Natural killer cell (primary cell): Measurements from ENCODE around the gene IQSEC1. TPM values are rescaled to one million over a fixed set of nuclear protein-coding genes. Genes with fewer than 3 reads are reported as not detected.

Source experiments
- ATAC-seq, 3 donors: fragments of 150-1000 bp in 2 of 3; fragments of 200-7000 bp in 1 of 3; cut with Tn5 transposase; 1 replicate in 1 of 3; 2 replicates in 2 of 3; pipeline ENCODE4 v1.10.0; 2021; ENCODE audit warnings: mild to moderate bottlenecking in 2 of 3, moderate library complexity in 2 of 3
- DNase-seq, 2 donors: peaks; one replicate each; pipeline versions ENCODE4 v3.0.0 to v3.0.0-alpha.2; 2013 to 2021; ENCODE audit warnings: mixed read lengths in 1 of 2
- H3K27ac ChIP-seq: one replicate; pipeline ENCODE4 v1.5.1; 2013; ENCODE audit warnings: mild to moderate bottlenecking, low read length
- H3K27me3 ChIP-seq: one replicate; pipeline ENCODE4 v1.6.1; 2013; ENCODE audit warnings: low read length; ENCODE audit not compliant: control insufficient read depth, insufficient read depth
- H3K36me3 ChIP-seq: one replicate; pipeline ENCODE4 v1.6.1; 2013; ENCODE audit warnings: low read length; ENCODE audit not compliant: control insufficient read depth, insufficient read depth
- H3K4me1 ChIP-seq: one replicate; pipeline ENCODE4 v1.6.1; 2013; ENCODE audit warnings: low read length; ENCODE audit not compliant: control insufficient read depth, insufficient read depth
- H3K4me3 ChIP-seq: one replicate; pipeline ENCODE4 v1.5.1; 2013; ENCODE audit warnings: low read length
- H3K9me3 ChIP-seq: one replicate; pipeline ENCODE4 v1.6.1; 2013; ENCODE audit warnings: low read length; ENCODE audit not compliant: control insufficient read depth, insufficient read depth
- H3K27ac Mint-ChIP-seq, 2 donors: one replicate each; pipeline ENCODE4 v1.8.0; 2022; ENCODE audit warnings: mild to moderate bottlenecking in 2 of 2, mixed read lengths in 2 of 2, moderate library complexity in 1 of 2
- H3K27me3 Mint-ChIP-seq, 2 donors: one replicate each; pipeline ENCODE4 v1.8.0; 2022; ENCODE audit warnings: low read depth in 2 of 2, mixed read lengths in 2 of 2
- H3K36me3 Mint-ChIP-seq: one replicate; pipeline ENCODE4 v1.8.0; 2022; ENCODE audit warnings: mixed read lengths
- H3K4me1 Mint-ChIP-seq, 2 donors: one replicate each; pipeline ENCODE4 v1.8.0; 2022; ENCODE audit warnings: mixed read lengths in 2 of 2
- H3K4me3 Mint-ChIP-seq: one replicate; pipeline ENCODE4 v1.8.0; 2022; ENCODE audit warnings: mild to moderate bottlenecking, moderate library complexity, mixed read lengths
- H3K9me3 Mint-ChIP-seq, 2 donors: one replicate each; pipeline ENCODE4 v1.8.0; 2022; ENCODE audit warnings: mixed read lengths in 2 of 2
- WGBS: methylation state at CpG from one replicate; pipeline ENCODE4 v1.1.7; 2013; ENCODE audit warnings: missing lambda C conversion rate; ENCODE audit not compliant: insufficient coverage; 5-methylcytosine and 5-hydroxymethylcytosine counted together
- intact Hi-C: fragments of 100-400 bp; cut with micrococcal nuclease; formaldehyde crosslinking; loops from one replicate; pipeline ENCODE4 v1.14.2; 2022
- total RNA-seq, 4 donors: library from RNA; stranded (reverse); fragments of 120-200 nt in 1 of 4; gene quantifications; one replicate each; pipeline versions ENCODE4 v1.2.3 to v1.2.4, GENCODE V29; 2013 to 2022
- TF ChIP-seq, protein P1 (sequence below): fragments of 200-600 bp; IDR thresholded peaks from one replicate; pipeline ENCODE4 v1.8.0; 2022; ENCODE audit warnings: antibody characterized with exemption

IQSEC1 gene
- total RNA-seq, 3 donors from 2014 or later (not counting 1 experiment from before 2014, with no cell fraction given) = 124 to 189 (median 138) TPM

DNA sequence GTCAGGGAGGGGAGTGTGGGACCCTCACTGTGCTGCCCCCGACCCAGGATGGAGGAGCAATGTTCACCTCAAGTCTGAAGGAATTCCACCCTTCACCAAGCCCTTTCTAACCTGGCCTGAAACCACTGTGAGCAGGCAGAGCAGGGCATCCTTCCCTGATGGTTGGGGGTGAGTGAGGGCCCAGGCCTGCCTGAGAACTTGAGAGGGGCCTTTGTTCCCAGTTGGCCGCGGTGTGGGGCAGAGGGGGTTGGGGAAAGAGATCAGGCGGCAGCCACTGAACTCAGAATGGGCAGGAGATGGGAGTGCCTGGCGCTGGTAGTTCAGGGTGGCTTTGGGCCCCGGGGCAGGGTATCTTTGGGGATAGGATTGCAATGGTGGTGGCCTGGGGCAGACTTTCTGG lies 128.4 kb downstream of the IQSEC1 start:
- Mint-ChIP-seq H3K9me3 (no peaks in the 10 kb centered on the region), H3K27me3 (no peaks in the 10 kb centered on the region), H3K4me3 (no peak overlapping the region), H3K4me1 (peaks cover 55 to 56% of the 10 kb centered on the region in 2 donors), H3K27ac (no peak overlapping the region), H3K36me3 (peaks cover 2% of the 10 kb centered on the region)
- WGBS = 91% methylated on average over 6 of the region's 6 CpGs
- Histone ChIP-seq H3K4me3 (no peak overlapping the region), H3K27ac (no peak overlapping the region), H3K36me3 (peaks cover 22% of the 10 kb centered on the region), H3K27me3 (no peaks in the 10 kb centered on the region), H3K4me1 (peaks cover 58% of the 10 kb centered on the region), H3K9me3 (no peaks in the 10 kb centered on the region)
- DNase-seq = no peak
- ATAC-seq = no peak
- intact Hi-C loops = loop anchor here (10.0 kb wide), 1 partner anchor 50 kb away; no protein-coding TSS in a partner anchor
- TF ChIP-seq, protein P1, sequence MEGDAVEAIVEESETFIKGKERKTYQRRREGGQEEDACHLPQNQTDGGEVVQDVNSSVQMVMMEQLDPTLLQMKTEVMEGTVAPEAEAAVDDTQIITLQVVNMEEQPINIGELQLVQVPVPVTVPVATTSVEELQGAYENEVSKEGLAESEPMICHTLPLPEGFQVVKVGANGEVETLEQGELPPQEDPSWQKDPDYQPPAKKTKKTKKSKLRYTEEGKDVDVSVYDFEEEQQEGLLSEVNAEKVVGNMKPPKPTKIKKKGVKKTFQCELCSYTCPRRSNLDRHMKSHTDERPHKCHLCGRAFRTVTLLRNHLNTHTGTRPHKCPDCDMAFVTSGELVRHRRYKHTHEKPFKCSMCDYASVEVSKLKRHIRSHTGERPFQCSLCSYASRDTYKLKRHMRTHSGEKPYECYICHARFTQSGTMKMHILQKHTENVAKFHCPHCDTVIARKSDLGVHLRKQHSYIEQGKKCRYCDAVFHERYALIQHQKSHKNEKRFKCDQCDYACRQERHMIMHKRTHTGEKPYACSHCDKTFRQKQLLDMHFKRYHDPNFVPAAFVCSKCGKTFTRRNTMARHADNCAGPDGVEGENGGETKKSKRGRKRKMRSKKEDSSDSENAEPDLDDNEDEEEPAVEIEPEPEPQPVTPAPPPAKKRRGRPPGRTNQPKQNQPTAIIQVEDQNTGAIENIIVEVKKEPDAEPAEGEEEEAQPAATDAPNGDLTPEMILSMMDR = no peak

DNA sequence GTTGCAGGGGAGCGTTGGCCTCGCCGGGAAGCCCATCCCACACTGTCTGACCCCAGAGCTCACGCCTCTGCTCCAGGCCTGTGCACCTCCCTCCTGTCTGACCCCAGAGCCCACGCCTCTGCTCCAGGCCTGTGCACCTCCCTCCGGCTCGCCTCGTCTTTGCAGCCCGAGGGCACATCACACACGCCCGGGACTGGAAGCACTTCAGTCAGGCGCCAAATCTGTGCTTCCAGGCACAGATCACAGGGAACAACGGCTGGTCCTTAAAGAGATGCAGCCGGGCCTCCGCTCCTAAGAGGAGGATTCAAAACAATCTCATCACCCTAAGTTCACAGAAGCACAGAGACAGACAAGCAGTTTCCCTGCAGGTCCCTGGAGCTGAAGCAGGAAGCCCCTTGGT lies 128.8 kb downstream of the IQSEC1 start:
- TF ChIP-seq, protein P1 = no peak
- Histone ChIP-seq H3K4me3 (no peak overlapping the region), H3K9me3 (no peaks in the 10 kb centered on the region), H3K4me1 (peaks cover 53% of the 10 kb centered on the region), H3K27ac (no peak overlapping the region), H3K36me3 (peaks cover 27% of the 10 kb centered on the region), H3K27me3 (no peaks in the 10 kb centered on the region)
- intact Hi-C loops = loop anchor here (10.0 kb wide), 1 partner anchor 50 kb away; no protein-coding TSS in a partner anchor
- H3K27me3 Mint-ChIP-seq = no peaks in the 10 kb centered on the region
- peaks cover 6% of the 10 kb centered on the region for H3K36me3 Mint-ChIP-seq
- H3K4me3 Mint-ChIP-seq = no peak overlapping the region
- no peak overlapping the region for H3K27ac Mint-ChIP-seq
- no peak for DNase-seq
- no peaks in the 10 kb centered on the region for H3K9me3 Mint-ChIP-seq
- ATAC-seq = no peak
- 97% methylated on average over 15 of the region's 15 CpGs for WGBS
- peaks cover 55 to 56% of the 10 kb centered on the region in 2 donors for H3K4me1 Mint-ChIP-seq

DNA sequence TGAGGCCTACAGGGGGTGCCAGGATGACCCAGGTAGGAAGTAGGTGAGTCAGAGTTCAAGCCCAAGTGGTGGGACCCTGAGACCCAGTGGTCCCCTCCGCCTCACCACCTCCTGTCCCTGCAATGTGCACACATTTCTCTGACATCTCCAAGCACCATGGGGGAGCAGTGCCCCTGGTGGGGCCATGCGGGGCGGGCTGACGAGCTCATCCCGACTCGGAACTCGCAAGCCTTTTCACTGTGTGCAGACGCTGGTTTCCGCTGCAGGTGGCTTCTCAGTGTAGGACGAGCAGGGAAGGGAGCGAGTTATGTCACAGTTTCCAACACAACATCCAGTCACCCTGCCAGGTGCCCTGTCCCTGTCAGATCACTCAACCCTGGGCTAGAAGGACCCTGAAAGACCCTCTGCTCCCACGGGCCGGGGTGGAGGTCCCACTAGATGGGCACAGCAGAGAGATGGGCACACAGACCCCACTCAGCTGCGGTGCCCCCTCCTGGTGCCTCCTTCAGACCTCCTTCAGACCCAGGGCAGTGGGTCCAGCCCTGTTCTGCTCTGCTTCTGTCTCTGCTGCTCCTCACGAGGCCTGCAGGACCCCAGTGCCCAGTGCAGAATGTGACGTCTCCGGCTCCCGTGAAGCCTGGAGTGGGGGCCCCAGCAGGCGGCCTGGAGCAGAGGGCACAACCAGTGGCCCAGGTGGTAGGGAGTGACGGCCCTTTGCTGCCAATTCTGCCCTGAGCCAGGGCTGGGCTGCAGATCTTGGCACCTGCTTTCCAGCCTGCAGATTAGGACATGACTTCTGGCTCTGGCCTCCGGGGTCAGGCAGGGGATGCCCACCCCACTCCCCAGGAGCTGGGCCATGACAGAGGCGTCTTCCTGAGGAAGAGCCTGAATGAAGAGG lies 129.9 kb downstream of the IQSEC1 start:
- no peaks in the 10 kb centered on the region for H3K27me3 Mint-ChIP-seq
- peaks cover 43% of the 10 kb centered on the region for H3K4me1 ChIP-seq
- peaks cover 8% of the 10 kb centered on the region for H3K36me3 Mint-ChIP-seq
- H3K4me1 Mint-ChIP-seq = peaks cover 47% of the 10 kb centered on the region in 2 donors
- H3K9me3 ChIP-seq = no peaks in the 10 kb centered on the region
- TF ChIP-seq, protein P1 = no peak
- H3K27ac ChIP-seq = no peak overlapping the region
- H3K9me3 Mint-ChIP-seq = no peaks in the 10 kb centered on the region
- H3K36me3 ChIP-seq = peaks cover 37% of the 10 kb centered on the region
- H3K27me3 ChIP-seq = no peaks in the 10 kb centered on the region
- H3K4me3 ChIP-seq = no peak overlapping the region
- 90% methylated on average over 22 of the region's 22 CpGs for whole genome bisulfite sequencing
- DNase-seq (no peak), ATAC-seq (no peak)
- no peak overlapping the region for H3K27ac Mint-ChIP-seq
- intact Hi-C loops = loop anchor here (10.0 kb wide), 1 partner anchor 51 kb away; no protein-coding TSS in a partner anchor
- no peak overlapping the region for H3K4me3 Mint-ChIP-seq
